Neural progenitor cell (in vitro differentiated cells): ENCODE measurements around the gene KIT. TPM values are rescaled to one million over a fixed set of nuclear protein-coding genes. Genes with fewer than 3 reads are reported as not detected.

Source experiments
- DNase-seq: peaks from one replicate; pipeline ENCODE4 v3.0.0-alpha.2; 2016; ENCODE audit warnings: low spot score
- H2AFZ ChIP-seq: fragments of 200-600 bp; sonication (generic); replicated peaks from 2 replicates; pipeline ENCODE4 v1.6.1; 2016; ENCODE audit warnings: antibody characterized with exemption
- H3F3A ChIP-seq: fragments of 200-600 bp; sonication (generic); 2 replicates; pipeline ENCODE4 v1.6.1; 2016; ENCODE audit warnings: antibody characterized with exemption, low read depth
- H3K27ac ChIP-seq: fragments of 200-600 bp; sonication (generic); 2 replicates; pipeline ENCODE4 v1.5.1; 2016; ENCODE audit warnings: mild to moderate bottlenecking
- H3K27me3 ChIP-seq: fragments of 200-600 bp; sonication (generic); 2 replicates; pipeline ENCODE4 v1.6.1; 2016; ENCODE audit warnings: mild to moderate bottlenecking, moderate library complexity
- H3K36me3 ChIP-seq: fragments of 200-600 bp; sonication (generic); 2 replicates; pipeline ENCODE4 v1.5.1; 2016
- H3K4me1 ChIP-seq: fragments of 200-600 bp; sonication (generic); 2 replicates; pipeline ENCODE4 v1.6.1; 2016; ENCODE audit warnings: mixed run types
- H3K4me2 ChIP-seq: fragments of 200-600 bp; sonication (generic); 2 replicates; pipeline ENCODE4 v1.6.1; 2016
- H3K4me3 ChIP-seq: fragments of 200-600 bp; sonication (generic); 2 replicates; pipeline ENCODE4 v1.5.1; 2016
- H3K79me2 ChIP-seq: fragments of 200-600 bp; sonication (generic); 2 replicates; pipeline ENCODE4 v1.6.1; 2016; ENCODE audit warnings: low read depth
- H3K9ac ChIP-seq: fragments of 200-600 bp; sonication (generic); 2 replicates; pipeline ENCODE4 v1.6.1; 2016
- H3K9me3 ChIP-seq: fragments of 200-600 bp; sonication (generic); 2 replicates; pipeline ENCODE4 v1.5.1; 2016; ENCODE audit warnings: low read depth
- H4K20me1 ChIP-seq: fragments of 200-600 bp; sonication (generic); 2 replicates; pipeline ENCODE4 v1.6.1; 2016; ENCODE audit warnings: low read depth
- H3K27ac Mint-ChIP-seq: 3 replicates; pipeline ENCODE4 v1.8.0; 2021; ENCODE audit warnings: mixed read lengths
- H3K27me3 Mint-ChIP-seq: 2 replicates; pipeline ENCODE4 v1.8.0; 2022; ENCODE audit warnings: low read depth, mild to moderate bottlenecking, inconsistent platforms, moderate library complexity, mixed read lengths; ENCODE audit not compliant: insufficient read depth
- H3K36me3 Mint-ChIP-seq: 3 replicates; pipeline ENCODE4 v1.8.0; 2021; ENCODE audit warnings: mixed read lengths
- H3K4me1 Mint-ChIP-seq: 3 replicates; pipeline ENCODE4 v1.8.0; 2021; ENCODE audit warnings: mixed read lengths
- H3K4me3 Mint-ChIP-seq: 3 replicates; pipeline ENCODE4 v1.8.0; 2021; ENCODE audit warnings: mild to moderate bottlenecking, moderate library complexity, mixed read lengths
- H3K9me3 Mint-ChIP-seq: 3 replicates; pipeline ENCODE4 v1.8.0; 2020; ENCODE audit warnings: mixed read lengths
- EZH2 ChIP-seq: fragments of 200-600 bp; sonication (generic); IDR thresholded peaks from 2 replicates; pipeline ENCODE4 v1.6.1; 2017; ENCODE audit warnings: antibody characterized with exemption, mild to moderate bottlenecking, moderate library complexity
- EZH2phosphoT487 ChIP-seq: fragments of 200-600 bp; sonication (generic); IDR thresholded peaks from 2 replicates; pipeline ENCODE4 v1.6.1; 2017; ENCODE audit warnings: antibody characterized with exemption
- total RNA-seq: library from RNA; depleted of rRNA; stranded (reverse); fragments of >200 nt; gene quantifications from 2 replicates; pipeline ENCODE4 v1.2.3, GENCODE V29; 2015; ENCODE audit warnings: low replicate concordance
- TF ChIP-seq, protein P1 (sequence below): fragments of 200-600 bp; sonication (generic); IDR thresholded peaks from 2 replicates; pipeline ENCODE4 v1.5.1; 2017; ENCODE audit warnings: antibody characterized with exemption, mild to moderate bottlenecking

The KIT gene
- total RNA-seq, 1 donor from 2014 or later: 4.6 TPM

DNA sequence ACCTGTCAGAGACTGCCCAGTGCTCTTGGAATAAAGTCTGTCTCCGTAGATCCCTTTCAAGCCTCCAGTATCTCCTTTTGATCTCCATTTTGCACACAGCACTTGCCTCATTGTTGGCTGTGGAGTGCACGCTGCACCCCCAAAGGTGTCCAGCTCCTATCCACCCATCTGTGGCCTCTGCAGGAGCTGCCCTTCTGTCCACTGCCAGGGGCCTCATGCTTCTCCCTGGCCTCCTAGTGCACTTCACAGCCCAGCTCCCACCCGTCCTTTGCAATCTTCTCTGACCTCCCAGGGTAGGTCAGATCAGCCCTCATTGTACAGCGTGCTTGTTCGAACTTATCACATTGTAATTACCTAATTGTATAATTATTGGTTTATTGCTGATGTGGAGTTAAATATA, 18.9 kb downstream of the KIT start:
- Histone ChIP-seq H2AFZ (no peak overlapping the region), H3K27ac (no peak overlapping the region), H3K9ac (no peak overlapping the region), H3K4me1 (peaks cover 21% of the 10 kb centered on the region), H3K4me2 (no peak overlapping the region), H3K36me3 (no peaks in the 10 kb centered on the region), H4K20me1 (no peaks in the 10 kb centered on the region), H3K27me3 (no peaks in the 10 kb centered on the region), H3K4me3 (no peak overlapping the region), H3F3A (no peaks in the 10 kb centered on the region), H3K79me2 (no peaks in the 10 kb centered on the region), H3K9me3 (no peaks in the 10 kb centered on the region)
- no peak overlapping the region for H3K27ac Mint-ChIP-seq
- H3K4me1 Mint-ChIP-seq: peaks cover 31% of the 10 kb centered on the region
- TF ChIP-seq EZH2 (no peak), EZH2phosphoT487 (no peak)
- TF ChIP-seq, protein P1, sequence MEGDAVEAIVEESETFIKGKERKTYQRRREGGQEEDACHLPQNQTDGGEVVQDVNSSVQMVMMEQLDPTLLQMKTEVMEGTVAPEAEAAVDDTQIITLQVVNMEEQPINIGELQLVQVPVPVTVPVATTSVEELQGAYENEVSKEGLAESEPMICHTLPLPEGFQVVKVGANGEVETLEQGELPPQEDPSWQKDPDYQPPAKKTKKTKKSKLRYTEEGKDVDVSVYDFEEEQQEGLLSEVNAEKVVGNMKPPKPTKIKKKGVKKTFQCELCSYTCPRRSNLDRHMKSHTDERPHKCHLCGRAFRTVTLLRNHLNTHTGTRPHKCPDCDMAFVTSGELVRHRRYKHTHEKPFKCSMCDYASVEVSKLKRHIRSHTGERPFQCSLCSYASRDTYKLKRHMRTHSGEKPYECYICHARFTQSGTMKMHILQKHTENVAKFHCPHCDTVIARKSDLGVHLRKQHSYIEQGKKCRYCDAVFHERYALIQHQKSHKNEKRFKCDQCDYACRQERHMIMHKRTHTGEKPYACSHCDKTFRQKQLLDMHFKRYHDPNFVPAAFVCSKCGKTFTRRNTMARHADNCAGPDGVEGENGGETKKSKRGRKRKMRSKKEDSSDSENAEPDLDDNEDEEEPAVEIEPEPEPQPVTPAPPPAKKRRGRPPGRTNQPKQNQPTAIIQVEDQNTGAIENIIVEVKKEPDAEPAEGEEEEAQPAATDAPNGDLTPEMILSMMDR: no peak
- H3K9me3 Mint-ChIP-seq: no peaks in the 10 kb centered on the region
- no peak for DNase-seq
- H3K4me3 Mint-ChIP-seq: no peak overlapping the region
- no peaks in the 10 kb centered on the region for H3K36me3 Mint-ChIP-seq
- H3K27me3 Mint-ChIP-seq: no peaks in the 10 kb centered on the region

DNA sequence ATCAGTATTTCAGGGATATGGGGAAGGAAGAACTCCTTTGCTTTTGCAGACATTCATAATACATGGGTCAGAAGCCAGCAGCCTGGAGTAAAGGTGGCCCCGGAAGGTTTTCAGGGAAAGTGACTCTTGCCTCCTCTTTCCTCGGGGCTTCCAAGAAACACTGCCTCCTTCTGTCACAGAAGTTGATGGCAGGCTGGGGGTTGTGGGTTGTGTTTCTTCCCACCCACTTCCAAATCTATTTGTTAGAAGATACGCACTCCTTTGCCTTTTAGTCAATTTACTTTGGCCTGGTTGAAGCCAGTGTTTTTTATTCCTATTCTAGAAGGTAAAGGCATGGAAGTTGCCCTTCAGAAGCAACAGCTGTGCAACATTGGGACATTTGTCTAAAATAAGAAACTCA, 19.7 kb downstream of the KIT start:
- no peak overlapping the region for H3K27ac Mint-ChIP-seq
- Histone ChIP-seq H3K27ac (no peak overlapping the region), H3F3A (no peaks in the 10 kb centered on the region), H4K20me1 (no peaks in the 10 kb centered on the region), H3K36me3 (no peaks in the 10 kb centered on the region), H3K79me2 (no peaks in the 10 kb centered on the region), H3K27me3 (no peaks in the 10 kb centered on the region), H3K9ac (no peak overlapping the region), H3K9me3 (no peaks in the 10 kb centered on the region), H3K4me2 (no peak overlapping the region), H3K4me1 (peaks cover 21% of the 10 kb centered on the region), H2AFZ (no peak overlapping the region), H3K4me3 (no peak overlapping the region)
- H3K4me3 Mint-ChIP-seq: no peak overlapping the region
- H3K9me3 Mint-ChIP-seq: no peaks in the 10 kb centered on the region
- no peaks in the 10 kb centered on the region for H3K27me3 Mint-ChIP-seq
- H3K36me3 Mint-ChIP-seq: no peaks in the 10 kb centered on the region
- H3K4me1 Mint-ChIP-seq: peaks cover 31% of the 10 kb centered on the region
- peak; percentile 17 for DNase-seq
- TF ChIP-seq EZH2: no peak
- TF ChIP-seq, protein P1: peak; percentile 31

DNA sequence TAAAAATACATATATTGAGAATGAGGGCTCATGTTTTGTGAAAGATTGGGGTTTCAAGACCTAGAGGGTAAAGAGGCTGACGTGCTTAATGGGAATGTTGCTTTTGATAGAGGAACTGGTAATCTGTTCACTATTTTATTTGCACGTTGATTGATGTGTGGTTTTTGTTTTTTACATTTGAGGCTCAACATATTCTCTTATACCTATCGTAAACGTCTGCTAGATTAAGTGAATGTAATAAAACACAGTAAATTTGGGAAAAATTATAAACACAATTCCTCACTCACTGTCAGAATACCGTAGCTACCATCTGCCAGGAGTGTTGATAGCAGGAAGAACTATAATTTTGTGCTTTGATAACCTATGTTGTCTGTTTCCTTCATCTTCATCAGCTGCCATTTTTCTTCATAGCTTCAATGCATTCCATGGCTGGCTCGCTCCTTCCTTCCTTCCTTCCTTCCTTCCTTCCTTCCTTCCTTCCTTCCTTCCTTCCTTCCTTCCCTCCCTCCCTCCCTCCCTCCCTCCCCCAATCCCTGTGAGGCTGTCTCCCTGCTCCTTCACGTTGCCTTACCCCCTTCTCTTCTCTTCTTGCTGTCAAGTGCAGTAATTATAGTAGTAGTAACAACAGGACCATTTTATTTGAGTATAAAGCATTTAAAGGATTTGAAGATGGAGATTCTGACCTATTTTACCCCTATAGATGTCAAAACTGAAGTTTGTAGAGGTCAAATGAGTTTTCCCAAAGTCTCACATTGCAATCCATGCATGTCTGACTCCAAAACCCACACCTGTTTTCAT, 20.3 kb downstream of the KIT start:
- Mint-ChIP-seq H3K4me1 (peaks cover 31% of the 10 kb centered on the region), H3K27me3 (no peaks in the 10 kb centered on the region), H3K9me3 (no peaks in the 10 kb centered on the region), H3K36me3 (no peaks in the 10 kb centered on the region), H3K27ac (no peak overlapping the region), H3K4me3 (no peak overlapping the region)
- no peak overlapping the region for H3K4me2 ChIP-seq
- H3F3A ChIP-seq: no peaks in the 10 kb centered on the region
- no peak overlapping the region for H3K4me3 ChIP-seq
- no peak overlapping the region for H3K9ac ChIP-seq
- no peaks in the 10 kb centered on the region for H3K79me2 ChIP-seq
- DNase-seq: no peak
- H2AFZ ChIP-seq: no peak overlapping the region
- H3K9me3 ChIP-seq: no peaks in the 10 kb centered on the region
- H3K36me3 ChIP-seq: no peaks in the 10 kb centered on the region
- no peaks in the 10 kb centered on the region for H3K27me3 ChIP-seq
- H3K27ac ChIP-seq: no peak overlapping the region
- H4K20me1 ChIP-seq: no peaks in the 10 kb centered on the region
- TF ChIP-seq EZH2phosphoT487 (no peak), EZH2 (no peak)
- TF ChIP-seq, protein P1: no peak
- H3K4me1 ChIP-seq: peaks cover 21% of the 10 kb centered on the region
